H1 (cell line): ENCODE data around the gene ANKS1B. TPM values are rescaled to one million over a fixed set of nuclear protein-coding genes. Genes with fewer than 3 reads are reported as not detected.

Source experiments
- CTCF ChIA-PET: fragments of 300-600 bp; sonication (Branson Sonifier 250); formaldehyde crosslinking; loops from one replicate; lab custom pipeline; 2021; ENCODE audit not compliant: partially characterized antibody; lab: Charles Lee
- POLR2A ChIA-PET: fragments of 300-600 bp; sonication (Branson Sonifier 250); formaldehyde crosslinking; loops from one replicate; lab custom pipeline; 2021; ENCODE audit warnings: inconsistent platforms; ENCODE audit not compliant: partially characterized antibody; lab: Charles Lee
- DNase-seq, 2 experiments: peaks; one replicate each; pipeline versions ENCODE4 v3.0.0 to v3.0.0-alpha.2; 2010 to 2022; ENCODE audit warnings: low spot score in 2 of 2, low read depth in 1 of 2, mixed read lengths in 1 of 2
- FAIRE-seq: peaks from 2 replicates; lab custom pipeline; 2011; peaks lifted over from hg19 to GRCh38; lab: Jason Lieb, UNC
- H2AFZ ChIP-seq: 2 replicates; pipeline ENCODE4 v1.8.1; 2012; ENCODE audit warnings: low read length, inconsistent platforms
- H2AK5ac ChIP-seq: 2 replicates; pipeline ENCODE4 v1.6.1; 2013; ENCODE audit warnings: low read depth, low read length
- H2BK120ac ChIP-seq: replicated peaks from 2 replicates; pipeline ENCODE3; 2013; ENCODE audit warnings: low read depth, low read length, inconsistent platforms
- H2BK12ac ChIP-seq: 2 replicates; pipeline ENCODE4 v1.6.1; 2013; ENCODE audit warnings: low read depth, low read length
- H2BK15ac ChIP-seq: 2 replicates; pipeline ENCODE4 v1.6.1; 2013; ENCODE audit warnings: low read length
- H2BK20ac ChIP-seq: 2 replicates; pipeline ENCODE4 v1.6.1; 2013; ENCODE audit warnings: low read length
- H2BK5ac ChIP-seq: 2 replicates; pipeline ENCODE4 v1.6.1; 2013; ENCODE audit warnings: low read depth, low read length
- H3K14ac ChIP-seq: 2 replicates; pipeline ENCODE4 v1.6.1; 2013; ENCODE audit warnings: inconsistent platforms; ENCODE audit not compliant: insufficient read length
- H3K18ac ChIP-seq: 2 replicates; pipeline ENCODE4 v1.6.1; 2013; ENCODE audit warnings: low read length; ENCODE audit errors: extremely low read depth
- H3K23ac ChIP-seq: 2 replicates; pipeline ENCODE4 v1.6.1; 2013; ENCODE audit warnings: inconsistent platforms; ENCODE audit not compliant: insufficient read length
- H3K23me2 ChIP-seq: 2 replicates; pipeline ENCODE4 v1.6.1; 2013; ENCODE audit warnings: low read depth, low read length
- H3K27ac ChIP-seq: 2 replicates; pipeline ENCODE4 v1.6.1; 2011; ENCODE audit warnings: low read depth, low read length, inconsistent platforms
- H3K27me3 ChIP-seq, 4 experiments: replicated peaks in 1 of 4; 1 replicate in 1 of 4; 2 replicates in 3 of 4; pipeline versions ENCODE4 v1.6.1 to v1.8.1; 2011 to 2013; ENCODE audit warnings: low read length in 3 of 4, mild to moderate bottlenecking in 3 of 4, inconsistent platforms in 2 of 4, mixed read lengths in 2 of 4, moderate library complexity in 1 of 4; ENCODE audit not compliant: control insufficient read depth in 3 of 4, insufficient read depth in 3 of 4; ENCODE audit errors: extremely low read depth in 1 of 4
- H3K36me3 ChIP-seq, 4 experiments: 2 replicates each; pipeline versions ENCODE4 v1.6.1 to v1.8.1; 2011 to 2013; ENCODE audit warnings: mild to moderate bottlenecking in 4 of 4, low read length in 3 of 4, moderate library complexity in 2 of 4, control low read depth in 1 of 4, inconsistent platforms in 1 of 4; ENCODE audit not compliant: insufficient read depth in 4 of 4, control insufficient read depth in 2 of 4
- H3K4ac ChIP-seq: replicated peaks from 2 replicates; pipeline ENCODE3; 2013; ENCODE audit warnings: low read length, low read depth, mixed read lengths, inconsistent platforms; ENCODE audit not compliant: insufficient read length
- H3K4me1 ChIP-seq, 4 experiments: replicated peaks in 1 of 4; 1 replicate in 1 of 4; 2 replicates in 3 of 4; pipeline versions ENCODE4 v1.6.1 to v1.8.1; 2011 to 2013; ENCODE audit warnings: low read length in 3 of 4, inconsistent platforms in 2 of 4, mixed read lengths in 1 of 4; ENCODE audit not compliant: insufficient read depth in 4 of 4, control insufficient read depth in 3 of 4
- H3K4me2 ChIP-seq, 2 experiments: 2 replicates each; pipeline versions ENCODE4 v1.6.1 to v1.8.1; 2011 to 2013; ENCODE audit warnings: low read depth in 2 of 2, low read length in 2 of 2, control low read depth in 1 of 2, inconsistent platforms in 1 of 2, mild to moderate bottlenecking in 1 of 2; ENCODE audit not compliant: insufficient read depth in 1 of 2
- H3K4me3 ChIP-seq, 4 experiments: fragments of 200-600, 300-600 bp in 1 of 4; sonication (generic), shearing (Covaris generic), sonication (Bioruptor Twin) in 1 of 4; 2 replicates each; pipeline versions ENCODE4 v1.5.1 to v1.8.1; 2011 to 2016; ENCODE audit warnings: low read length in 4 of 4, low read depth in 3 of 4, control low read depth in 2 of 4, inconsistent platforms in 2 of 4, mild to moderate bottlenecking in 2 of 4, mixed read lengths in 1 of 4, moderate library complexity in 1 of 4; ENCODE audit not compliant: insufficient read depth in 2 of 4; ENCODE audit errors: extremely low read depth in 1 of 4
- H3K56ac ChIP-seq: replicated peaks from 2 replicates; pipeline ENCODE3; 2013; ENCODE audit warnings: low read depth, mild to moderate bottlenecking, mixed read lengths, low read length, inconsistent platforms; ENCODE audit not compliant: insufficient read length
- H3K79me1 ChIP-seq: 2 replicates; pipeline ENCODE4 v1.6.1; 2013; ENCODE audit warnings: low read depth, low read length, control low read depth
- H3K79me2 ChIP-seq, 2 experiments: 2 replicates each; pipeline versions ENCODE4 v1.6.1 to v1.8.1; 2012 to 2013; ENCODE audit warnings: low read length in 2 of 2, mild to moderate bottlenecking in 2 of 2, inconsistent platforms in 1 of 2; ENCODE audit not compliant: insufficient read depth in 2 of 2, control insufficient read depth in 1 of 2
- H3K9ac ChIP-seq, 4 experiments: replicated peaks in 1 of 4; 1 replicate in 1 of 4; 2 replicates in 3 of 4; pipeline versions ENCODE4 v1.6.1 to v1.8.1; 2011 to 2013; ENCODE audit warnings: low read depth in 3 of 4, low read length in 3 of 4, control low read depth in 2 of 4, mild to moderate bottlenecking in 2 of 4, moderate library complexity in 2 of 4, inconsistent platforms in 1 of 4; ENCODE audit errors: extremely low read depth in 1 of 4
- H3K9me3 ChIP-seq, 2 experiments: 2 replicates each; pipeline versions ENCODE4 v1.6.1 to v1.8.1; 2012 to 2013; ENCODE audit warnings: mild to moderate bottlenecking in 2 of 2, moderate library complexity in 2 of 2, control low read depth in 1 of 2, inconsistent platforms in 1 of 2, low read depth in 1 of 2, low read length in 1 of 2, mixed read lengths in 1 of 2; ENCODE audit not compliant: insufficient read depth in 2 of 2
- H4K20me1 ChIP-seq, 2 experiments: replicated peaks in 1 of 2; 2 replicates each; pipeline versions ENCODE3 to v1.8.1; 2011 to 2013; ENCODE audit warnings: inconsistent platforms in 2 of 2, low read length in 2 of 2, mild to moderate bottlenecking in 1 of 2; ENCODE audit not compliant: insufficient read depth in 2 of 2, control insufficient read depth in 1 of 2
- H4K5ac ChIP-seq: 2 replicates; pipeline ENCODE4 v1.6.1; 2013; ENCODE audit warnings: low read length, low read depth, mixed read lengths, inconsistent platforms; ENCODE audit not compliant: insufficient read length
- H4K8ac ChIP-seq: 2 replicates; pipeline ENCODE4 v1.8.0; 2013; ENCODE audit warnings: mild to moderate bottlenecking, moderate library complexity, low read length, inconsistent platforms; ENCODE audit not compliant: insufficient read depth; ENCODE audit errors: extremely low read depth
- H4K91ac ChIP-seq: replicated peaks from 2 replicates; pipeline ENCODE3; 2013; ENCODE audit warnings: low read length, mixed read lengths, inconsistent platforms; ENCODE audit not compliant: insufficient read length
- ATF2 ChIP-seq: IDR thresholded peaks from 2 replicates; pipeline ENCODE4 v1.6.1; 2012; ENCODE audit warnings: low read length, inconsistent platforms
- ATF3 ChIP-seq: IDR thresholded peaks from 2 replicates; pipeline ENCODE4 v1.6.1; 2011; ENCODE audit warnings: low read depth, mild to moderate bottlenecking, low read length; ENCODE audit not compliant: insufficient read depth
- GABPA ChIP-seq: IDR thresholded peaks from 2 replicates; pipeline ENCODE4 v1.6.1; 2011; ENCODE audit warnings: mild to moderate bottlenecking, low read length, moderate library complexity, borderline replicate concordance; ENCODE audit not compliant: insufficient read depth
- GTF2F1 ChIP-seq: IDR thresholded peaks from 2 replicates; pipeline ENCODE4 v1.6.1; 2012; ENCODE audit warnings: low read depth, low read length, improper control_type of control experiment, borderline replicate concordance
- JUND ChIP-seq: IDR thresholded peaks from 2 replicates; pipeline ENCODE4 v1.6.1; 2011; ENCODE audit warnings: mild to moderate bottlenecking, improper control_type of control experiment, low read length
- KDM4A ChIP-seq: IDR thresholded peaks from one replicate; pipeline ENCODE4 v1.7.1; 2012; ENCODE audit warnings: low read depth, mild to moderate bottlenecking, moderate library complexity, low read length, inconsistent platforms; ENCODE audit not compliant: severe bottlenecking
- PHF8 ChIP-seq: fragments of 200-600 bp; sonication (generic); conservative IDR thresholded peaks from 2 replicates; pipeline ENCODE4 v1.7.1; 2012; ENCODE audit warnings: low read depth, mild to moderate bottlenecking, inconsistent platforms, low read length, moderate library complexity
- RBBP5 ChIP-seq: IDR thresholded peaks from 2 replicates; pipeline ENCODE4 v1.7.1; 2012; ENCODE audit warnings: low read depth, mild to moderate bottlenecking, inconsistent platforms, low read length, moderate library complexity, borderline replicate concordance
- SIX5 ChIP-seq: IDR thresholded peaks from 2 replicates; pipeline ENCODE4 v1.6.1; 2011; ENCODE audit warnings: mild to moderate bottlenecking, low read depth, low read length
- TBP ChIP-seq: IDR thresholded peaks from 2 replicates; pipeline ENCODE4 v1.6.1; 2011; ENCODE audit warnings: low read depth, low read length, improper control_type of control experiment
- TCF12 ChIP-seq: IDR thresholded peaks from 2 replicates; pipeline ENCODE4 v1.6.1; 2011; ENCODE audit warnings: low read depth, mild to moderate bottlenecking, low read length
- WGBS, 2 experiments: shearing (Covaris generic) in 1 of 2; methylation state at CpG; one replicate each; pipeline versions ENCODE4 v1.1.6 to v1.1.7; 2013 to 2015; ENCODE audit warnings: low lambda C conversion rate in 2 of 2, mixed read lengths in 2 of 2, inconsistent platforms in 1 of 2, low coverage in 1 of 2, missing lambda C conversion rate in 1 of 2; ENCODE audit not compliant: insufficient replicate concordance in 2 of 2, insufficient coverage in 1 of 2, insufficient read length in 1 of 2; ENCODE audit errors: extremely low coverage in 1 of 2, missing lambda C conversion rate in 1 of 2; 5-methylcytosine and 5-hydroxymethylcytosine counted together
- polyA plus RNA-seq, 7 experiments: library from polyadenylated mRNA; depleted of rRNA in 3 of 7; stranded (reverse) in 5 of 7; unstranded in 2 of 7; fragments of >200 nt in 5 of 7; fragments of 200-250 nt in 2 of 7; gene quantifications; 1 replicate in 5 of 7; 2 replicates in 1 of 7; 4 replicates in 1 of 7; pipeline versions ENCODE4 v1.2.1 to v1.2.3, GENCODE V29; 2011 to 2013; ENCODE audit warnings: missing spikeins in 2 of 7, mixed read lengths in 2 of 7
- total RNA-seq: library from RNA; stranded (reverse); fragmentation: NEBNext Ultra II Directional; extraction: Animal tissue kit (Norgen Biotek cat#: 25700); gene quantifications from 2 replicates; pipeline ENCODE4 v1.2.1, GENCODE V29; 2021

ANKS1B gene
- total and polyA plus RNA-seq, 2 of the 8 experiments (the other 6 are each of a cell fraction or from before 2014, with no cell fraction given) = 2.7 to 6.1 TPM

GRCh38 chr12:99809909-99810308, 174.8 kb downstream of the ANKS1B start:
- Histone ChIP-seq H2BK15ac (no peak overlapping the region), H3K4me2 (no peak overlapping the region), H3K23ac (no peak overlapping the region), H3K79me2 (no peaks in the 10 kb centered on the region), H2BK120ac (no peak overlapping the region), H3K56ac (no peak overlapping the region), H3K4ac (no peak overlapping the region), H4K20me1 (no peaks in the 10 kb centered on the region), H2BK5ac (no peak overlapping the region), H3K4me3 (no peak overlapping the region), H2BK12ac (no peak overlapping the region), H3K9ac (0 out of 7 replicates have a peak overlapping the region, but pooled peaks of 1 of the 4 experiments have one; percentile 3), H3K27ac (no peak overlapping the region), H3K9me3 (no peaks in the 10 kb centered on the region), H3K36me3 (no peaks in the 10 kb centered on the region), H4K91ac (no peak overlapping the region), H3K79me1 (no peaks in the 10 kb centered on the region), H3K23me2 (no peaks in the 10 kb centered on the region), H4K5ac (no peak overlapping the region), H3K14ac (no peak overlapping the region), H3K18ac (no peak overlapping the region), H4K8ac (no peak overlapping the region), H3K4me1 (no peaks in the 10 kb centered on the region), H2AFZ (no peak overlapping the region), H2BK20ac (no peak overlapping the region), H3K27me3 (peaks cover 0 to 1% (median 0%) of the 10 kb centered on the region in 4 experiments; a peak in 1 of 7 replicates), H2AK5ac (no peak overlapping the region)
- POLR2A ChIA-PET = no interaction called here
- no peak for DNase-seq
- no peak for FAIRE-seq
- 89% methylated on average over 8 of the region's 8 CpGs; no CpG with 5 or more reads in 1 of the 2 experiments for WGBS, 2 experiments
- CTCF ChIA-PET = no interaction called here
- no peak for TF ChIP-seq ATF3
- no peak for TF ChIP-seq ATF2
- TF ChIP-seq SIX5 = no peak
- TF ChIP-seq GTF2F1 = no peak
- TF ChIP-seq RBBP5 = no peak
- TF ChIP-seq GABPA = no peak
- no peak for TF ChIP-seq PHF8
- TF ChIP-seq TBP = no peak
- no peak for TF ChIP-seq TCF12
- no peak for TF ChIP-seq KDM4A
- no peak for TF ChIP-seq JUND
